KG1 (cell line): ENCODE measurements around the gene MXRA7.
"Not testable (repeated sequence)": the region's sequence is repeated elsewhere in the genome, so short reads cannot be mapped to it uniquely, and the experiment has no call there.

ENCODE experiments used
- DNase-seq: peaks from one replicate; lab custom pipeline; 2025; lab: John Stamatoyannopoulos, UW

MXRA7 gene, protein sequence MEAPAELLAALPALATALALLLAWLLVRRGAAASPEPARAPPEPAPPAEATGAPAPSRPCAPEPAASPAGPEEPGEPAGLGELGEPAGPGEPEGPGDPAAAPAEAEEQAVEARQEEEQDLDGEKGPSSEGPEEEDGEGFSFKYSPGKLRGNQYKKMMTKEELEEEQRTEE

DNA sequence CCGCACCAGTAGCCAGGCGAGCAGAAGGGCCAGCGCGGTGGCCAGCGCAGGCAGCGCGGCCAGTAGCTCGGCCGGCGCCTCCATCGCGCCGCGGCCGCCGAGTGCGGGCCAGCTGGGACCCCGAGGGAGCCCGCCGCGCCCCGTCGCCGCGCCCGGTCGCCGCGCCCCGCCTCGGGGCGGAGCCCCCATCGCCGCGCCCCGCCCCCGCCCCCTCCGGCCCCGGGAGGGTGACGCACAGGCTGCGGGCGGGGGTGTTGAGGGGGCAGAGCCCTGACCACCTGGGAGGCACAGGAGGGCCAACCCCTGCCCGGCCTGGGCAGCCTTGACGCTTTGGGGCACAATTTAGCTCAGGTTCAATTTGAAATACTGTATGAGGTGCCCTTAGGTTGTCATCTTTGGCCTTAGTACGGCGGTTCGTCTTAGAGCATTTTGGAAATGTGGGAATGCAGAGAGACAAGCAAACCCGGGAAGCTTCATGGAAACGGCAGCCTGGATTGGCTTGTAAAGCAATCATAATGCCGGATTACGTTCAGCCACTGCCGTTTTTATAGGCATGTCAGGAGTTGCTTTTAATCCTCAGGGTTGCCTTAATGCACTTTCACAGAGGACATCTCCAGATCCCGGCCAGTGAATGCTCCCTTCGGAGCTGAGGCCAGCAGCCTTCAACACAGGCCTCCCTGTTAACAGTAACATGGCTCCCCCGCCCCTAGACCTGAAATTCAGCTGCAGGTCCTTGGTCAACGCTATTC, at the start of gene MXRA7:
Gene MXRA7, minus strand, starts transcription at position 103 of the 749 bp plus-strand sequence. Its CDS starts 19 bp downstream, at position 84.
- no peak for DNase-seq

DNA sequence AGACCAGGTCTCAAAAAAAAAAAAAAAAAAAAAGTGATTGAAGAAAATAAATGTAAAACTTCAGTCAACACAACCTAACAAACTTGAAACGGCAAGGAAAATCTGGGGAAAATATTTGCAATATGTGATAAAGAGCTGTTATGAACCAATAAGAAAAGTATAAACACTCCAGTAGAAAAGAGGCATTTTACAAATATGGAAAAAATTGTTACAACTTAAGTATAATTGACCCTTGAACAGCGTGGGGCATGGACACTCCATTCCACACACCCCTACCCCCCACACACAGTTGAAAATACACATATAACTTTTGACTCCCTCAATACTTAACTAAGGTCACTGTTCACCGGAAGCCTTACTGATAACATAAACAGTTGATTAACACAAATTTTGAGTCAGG, 47.8 kb upstream of the MXRA7 start:
- DNase-seq = no peak

DNA sequence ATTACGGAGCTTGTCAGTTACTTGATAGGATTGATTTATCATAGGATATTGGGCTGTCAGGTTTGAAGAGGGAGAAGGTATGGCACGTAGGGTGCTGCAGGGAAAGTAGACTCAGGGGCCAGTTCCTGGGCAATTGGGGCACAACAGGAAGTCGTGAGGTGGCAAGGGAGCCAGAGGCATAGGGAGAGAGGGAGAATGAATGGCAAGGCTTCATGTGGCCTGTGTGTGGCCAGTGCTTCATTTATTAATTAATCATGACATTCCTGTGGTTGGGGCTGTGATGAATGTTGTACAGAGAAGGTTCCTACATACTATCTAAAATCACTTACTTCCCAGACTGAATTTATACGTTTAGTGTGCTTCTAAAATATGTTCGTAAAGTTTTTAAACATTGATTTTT, 46.5 kb upstream of the MXRA7 start:
- DNase-seq = no peak

DNA sequence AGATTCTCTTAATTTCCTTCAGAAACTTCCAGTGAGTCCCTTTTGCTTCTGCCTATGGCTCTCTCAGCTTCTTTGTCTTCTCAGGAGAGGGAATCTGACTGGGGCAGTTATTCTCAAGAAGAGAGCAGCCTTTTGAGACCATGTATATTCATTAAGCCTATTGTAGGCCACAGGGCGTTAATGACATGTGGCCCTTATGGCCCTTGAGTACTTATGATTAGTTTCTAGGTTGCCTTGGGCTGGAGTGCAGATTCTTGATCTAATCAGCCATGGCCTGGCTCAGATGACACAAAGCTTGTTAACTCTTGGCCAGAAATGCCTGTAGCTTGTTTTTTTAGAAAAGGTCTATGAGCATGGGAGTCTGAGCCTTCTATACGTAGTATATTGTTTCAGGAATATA, 44.5 kb upstream of the MXRA7 start:
- DNase-seq = no peak

DNA sequence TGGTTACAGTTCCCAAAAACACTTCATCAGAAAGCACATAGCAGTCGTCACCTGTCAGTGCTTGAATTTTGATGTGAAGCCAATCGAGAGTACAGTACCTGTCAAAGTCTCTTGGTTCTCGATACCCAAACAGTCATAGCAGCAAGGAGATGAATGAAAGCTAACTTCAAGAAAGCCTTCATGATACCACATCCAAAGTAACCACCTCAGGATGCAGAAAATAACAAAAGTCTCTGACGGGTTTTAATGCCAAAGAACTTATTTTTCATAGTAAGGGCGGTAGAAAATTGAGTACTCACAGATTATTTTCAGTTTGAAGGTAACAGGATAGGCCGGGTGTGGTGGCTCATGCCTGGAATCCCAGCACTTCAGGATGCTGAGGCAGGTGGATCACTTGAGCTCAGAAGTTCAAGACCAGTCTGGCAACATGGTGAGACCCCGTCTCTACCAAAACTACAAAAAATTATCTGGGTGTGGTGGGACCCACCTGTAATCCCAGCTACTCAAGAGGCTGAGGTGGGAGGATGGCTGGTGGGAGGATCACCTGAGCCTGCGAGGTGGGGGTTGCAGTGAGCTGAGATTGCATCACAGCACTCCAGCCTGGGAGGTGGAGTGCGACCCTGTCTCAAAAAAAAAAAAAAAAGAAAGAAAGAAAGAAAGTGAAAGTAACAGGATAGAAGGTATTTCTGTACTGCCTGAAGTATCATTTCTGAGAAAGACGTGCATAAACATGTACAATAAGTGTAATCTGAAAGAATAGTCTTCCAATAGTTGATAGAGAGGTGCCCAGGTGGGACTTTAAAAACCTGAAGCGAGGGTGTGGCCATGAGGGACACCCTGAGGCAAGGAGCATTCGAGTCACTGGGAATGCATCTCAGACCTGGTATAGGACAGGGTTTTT, 42.5 kb upstream of the MXRA7 start:
- no peak for DNase-seq

DNA sequence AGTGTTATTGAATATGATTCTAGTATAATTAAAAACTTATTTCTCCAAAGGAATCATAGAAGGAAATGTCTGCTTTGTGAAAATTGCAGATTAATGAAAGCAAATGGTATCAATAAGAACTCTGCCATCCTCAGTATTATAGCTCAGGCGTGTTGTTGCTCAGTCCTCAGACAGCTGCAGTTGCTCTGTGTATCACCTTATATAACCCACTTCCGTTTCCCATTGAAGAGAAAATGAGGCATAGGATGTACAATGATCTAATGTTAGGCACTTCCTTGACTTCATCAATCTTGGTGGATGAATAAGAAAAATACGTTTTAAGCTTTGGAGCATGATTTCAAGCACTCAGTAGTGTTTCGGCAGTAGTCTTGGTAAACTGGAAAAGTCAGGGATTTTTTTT, 41.2 kb upstream of the MXRA7 start:
- no peak for DNase-seq

DNA sequence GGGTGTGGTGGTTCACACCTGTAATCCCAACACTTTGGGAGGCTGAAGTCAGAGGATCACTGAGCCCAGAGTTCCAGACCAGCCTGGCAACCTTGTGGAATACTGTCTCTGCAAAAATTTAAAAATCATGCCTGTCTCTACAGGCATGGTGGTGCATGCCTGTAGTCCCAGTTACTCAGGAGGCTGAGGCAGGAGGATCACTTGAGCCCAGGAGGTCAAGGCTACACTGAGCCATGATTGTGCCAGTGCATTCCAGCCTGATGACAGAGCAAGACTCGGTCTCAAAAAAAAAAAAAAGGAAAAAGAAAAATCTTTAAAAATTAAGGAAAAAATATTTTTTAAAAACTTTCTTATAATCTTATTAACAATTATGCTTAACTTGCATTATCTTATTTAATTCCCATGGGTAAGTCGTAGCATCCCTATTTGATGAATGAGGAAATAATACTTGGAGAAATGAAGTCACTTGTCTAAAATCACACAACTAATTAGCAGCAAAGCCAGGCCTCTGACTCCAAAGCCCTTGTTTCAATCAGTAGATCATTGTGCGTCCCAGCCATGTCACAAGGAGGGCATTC, 40.7 kb upstream of the MXRA7 start:
- DNase-seq = no peak

DNA sequence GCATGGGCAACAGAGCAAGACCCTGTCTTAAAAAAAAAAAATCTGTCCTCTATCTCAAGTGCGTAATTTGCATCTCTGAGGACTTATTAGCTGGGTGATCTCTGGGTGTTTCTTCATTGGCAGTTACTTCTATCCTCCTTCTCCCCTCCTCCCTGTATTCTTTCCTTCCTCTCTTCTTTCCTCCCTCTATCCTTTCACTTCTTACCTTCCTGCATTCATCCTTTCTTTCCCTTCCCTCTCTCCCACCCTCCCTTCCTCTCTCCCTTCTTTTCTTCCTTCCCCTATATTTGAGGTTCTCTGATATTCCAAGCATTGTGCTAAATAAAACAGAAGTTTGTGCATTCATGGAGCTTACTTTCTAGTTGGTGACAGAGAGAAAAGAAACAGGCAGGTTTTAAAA, 37.9 kb upstream of the MXRA7 start:
- DNase-seq = no peak

DNA sequence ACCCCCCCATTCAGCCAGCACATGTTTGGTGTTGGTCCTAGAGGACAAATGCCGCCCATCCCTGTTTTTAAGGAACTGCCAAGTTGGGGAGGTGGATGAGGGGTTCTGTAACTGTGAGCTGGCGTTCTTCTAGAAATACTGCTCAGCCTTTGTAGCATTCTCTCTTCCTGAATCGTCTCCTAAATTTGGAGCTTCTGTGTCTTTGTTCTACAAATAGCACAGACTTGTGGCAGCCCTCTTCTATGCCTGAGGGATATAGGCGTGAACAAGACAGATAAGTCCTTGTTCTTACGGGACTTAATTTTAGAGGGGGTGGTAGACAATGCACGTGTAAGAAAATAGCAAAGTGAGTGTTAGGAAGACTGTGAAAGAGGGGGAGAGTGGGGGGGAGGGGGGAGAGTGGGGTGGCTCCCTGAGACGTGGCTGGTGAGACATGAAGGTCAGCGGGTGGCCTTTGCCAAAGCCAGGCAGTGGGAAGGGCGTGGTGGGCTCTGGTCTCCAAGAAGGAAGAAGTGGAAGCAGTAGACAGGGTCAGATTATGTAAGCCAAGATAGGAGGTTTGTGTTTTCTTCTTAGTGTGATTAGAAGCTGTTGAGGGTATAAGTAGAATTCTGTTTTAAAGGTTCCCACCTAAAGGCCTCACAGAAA, 37.1 kb upstream of the MXRA7 start:
- DNase-seq = no peak

DNA sequence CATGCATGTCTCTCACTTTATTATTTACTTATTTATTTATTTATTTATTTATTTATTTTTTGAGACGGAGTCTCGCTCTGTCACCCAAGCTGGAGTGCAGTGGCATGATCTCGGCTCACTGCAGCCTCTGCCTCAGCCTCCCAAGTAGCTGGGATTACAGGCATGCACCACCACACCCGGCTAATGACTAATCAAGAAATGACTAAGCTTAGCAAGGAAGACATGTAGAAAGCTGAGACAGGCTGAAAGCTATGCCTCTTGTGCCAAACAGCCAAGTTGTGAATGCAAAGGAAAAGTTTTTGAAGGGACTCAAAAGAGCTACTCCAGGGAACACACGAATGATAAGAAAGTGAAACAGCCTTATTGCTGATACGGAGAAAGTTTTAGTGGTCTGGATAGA, 35.0 kb upstream of the MXRA7 start:
- DNase-seq = not testable (repeated sequence)

DNA sequence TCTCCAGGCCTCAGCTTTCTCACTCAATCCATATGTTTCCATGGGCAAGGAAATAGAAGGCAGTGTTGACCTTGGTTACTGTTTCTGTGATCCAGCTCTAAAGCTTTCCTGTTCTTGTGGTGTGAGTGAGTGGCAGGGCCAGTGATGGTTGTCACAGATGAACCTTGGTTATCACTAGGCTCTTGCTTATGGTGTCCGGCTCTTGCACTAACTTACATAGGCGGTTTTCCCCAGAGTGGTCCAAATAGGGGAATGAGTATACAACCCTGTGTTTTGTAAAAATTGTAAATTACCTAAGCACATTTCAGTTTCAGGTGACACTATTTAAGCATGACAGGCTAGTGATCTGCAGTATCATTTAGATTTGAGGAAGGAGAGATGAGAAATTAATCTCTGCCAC, 34.0 kb upstream of the MXRA7 start:
- DNase-seq = no peak

DNA sequence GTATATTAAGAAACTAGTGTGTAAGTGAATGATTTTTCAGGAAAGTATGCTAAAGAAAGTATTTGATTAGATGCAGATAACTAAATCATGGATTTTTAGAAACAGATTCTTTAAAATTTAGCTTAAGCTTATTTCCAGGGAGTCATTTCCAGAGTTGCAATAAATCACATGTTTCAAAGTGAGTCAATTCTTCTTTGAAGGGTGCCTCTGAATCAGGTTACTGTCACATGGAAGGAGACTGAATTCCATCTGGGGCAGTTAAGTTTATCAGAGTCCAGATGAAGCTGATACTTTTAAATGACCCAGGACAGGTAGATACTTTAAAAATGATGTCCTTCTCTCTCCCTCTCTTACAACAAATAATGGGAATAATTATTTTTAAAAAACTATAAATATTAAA, 32.2 kb upstream of the MXRA7 start:
- no peak for DNase-seq

DNA sequence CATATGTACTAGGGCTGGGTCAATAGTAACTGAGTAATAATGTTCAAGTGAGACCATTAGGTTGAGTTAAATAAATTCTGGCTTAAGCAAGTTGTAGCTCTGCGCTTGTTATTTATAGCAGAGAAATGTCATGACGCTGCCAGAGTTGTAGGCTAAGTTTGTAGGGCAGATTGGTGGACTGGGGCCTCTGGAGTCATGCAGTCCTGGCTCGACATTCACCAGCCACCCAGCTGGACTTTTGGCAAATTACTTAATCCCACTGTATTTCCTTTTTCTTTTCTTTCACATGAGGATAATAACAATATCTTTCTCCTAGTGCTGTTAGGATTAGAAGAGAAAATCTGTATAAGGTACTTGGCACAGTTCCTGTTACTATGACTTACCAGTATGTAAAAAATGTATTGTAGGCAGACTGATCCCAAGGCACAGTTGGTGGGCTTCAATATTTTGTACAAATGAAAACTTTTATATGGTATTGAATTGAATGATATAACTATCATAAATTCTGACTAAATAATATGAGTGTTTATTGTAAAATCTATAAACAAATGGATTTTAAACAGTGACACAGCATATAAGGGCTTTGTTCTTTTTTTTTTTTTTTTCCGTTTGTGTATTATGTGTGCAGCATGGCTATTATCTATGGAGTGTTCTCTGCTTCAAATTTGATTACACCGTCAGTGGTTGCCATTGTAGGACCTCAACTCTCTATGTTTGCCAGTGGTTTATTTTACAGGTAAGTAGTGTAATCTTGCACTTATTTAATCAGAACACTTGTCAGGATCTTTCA, 29.8 kb upstream of the MXRA7 start:
- DNase-seq = no peak

DNA sequence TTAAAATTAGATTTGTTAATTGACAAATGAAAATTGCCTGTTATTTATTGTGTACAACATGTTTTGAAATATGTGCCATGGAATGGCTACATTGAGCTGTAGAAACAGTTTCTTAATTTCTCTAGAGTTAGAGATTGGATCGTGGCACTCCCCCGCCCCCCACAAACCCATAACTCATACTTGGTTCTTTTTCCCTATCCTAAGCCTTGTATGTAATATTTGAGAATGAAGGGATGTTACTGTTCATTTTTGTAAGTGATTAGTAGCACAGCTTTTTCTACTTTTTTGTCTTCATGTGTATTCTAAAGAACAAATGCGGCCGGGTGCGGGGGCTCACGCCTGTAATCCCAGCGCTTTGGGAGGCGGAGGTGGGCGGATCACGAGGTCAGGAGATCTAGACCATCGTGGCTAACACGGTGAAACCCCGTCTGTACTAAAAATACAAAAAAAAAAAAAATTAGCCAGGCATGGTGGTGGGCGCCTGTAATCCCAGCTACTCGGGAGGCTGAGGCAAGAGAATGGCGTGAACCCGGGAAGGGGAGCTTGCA, 28.9 kb upstream of the MXRA7 start:
- DNase-seq = not testable (repeated sequence)

DNA sequence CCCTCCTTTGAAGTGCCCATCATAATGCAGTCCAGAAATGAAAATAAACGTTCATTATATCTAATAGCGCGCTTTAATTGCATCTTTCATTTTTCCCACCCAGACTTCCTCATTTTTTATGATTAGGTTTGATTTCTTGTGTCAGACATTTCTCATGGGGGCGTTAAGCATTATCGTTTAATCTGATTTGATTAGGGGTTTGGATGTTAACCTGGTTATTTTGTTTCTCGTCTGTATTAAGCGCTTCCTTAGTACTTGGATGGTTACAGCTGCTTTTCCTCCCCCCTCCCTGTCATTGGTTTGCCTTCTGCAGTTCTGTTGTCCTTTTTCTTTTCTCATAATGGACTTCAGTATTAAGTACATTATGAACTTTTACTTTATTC, 27.7 kb upstream of the MXRA7 start:
- DNase-seq = no peak

DNA sequence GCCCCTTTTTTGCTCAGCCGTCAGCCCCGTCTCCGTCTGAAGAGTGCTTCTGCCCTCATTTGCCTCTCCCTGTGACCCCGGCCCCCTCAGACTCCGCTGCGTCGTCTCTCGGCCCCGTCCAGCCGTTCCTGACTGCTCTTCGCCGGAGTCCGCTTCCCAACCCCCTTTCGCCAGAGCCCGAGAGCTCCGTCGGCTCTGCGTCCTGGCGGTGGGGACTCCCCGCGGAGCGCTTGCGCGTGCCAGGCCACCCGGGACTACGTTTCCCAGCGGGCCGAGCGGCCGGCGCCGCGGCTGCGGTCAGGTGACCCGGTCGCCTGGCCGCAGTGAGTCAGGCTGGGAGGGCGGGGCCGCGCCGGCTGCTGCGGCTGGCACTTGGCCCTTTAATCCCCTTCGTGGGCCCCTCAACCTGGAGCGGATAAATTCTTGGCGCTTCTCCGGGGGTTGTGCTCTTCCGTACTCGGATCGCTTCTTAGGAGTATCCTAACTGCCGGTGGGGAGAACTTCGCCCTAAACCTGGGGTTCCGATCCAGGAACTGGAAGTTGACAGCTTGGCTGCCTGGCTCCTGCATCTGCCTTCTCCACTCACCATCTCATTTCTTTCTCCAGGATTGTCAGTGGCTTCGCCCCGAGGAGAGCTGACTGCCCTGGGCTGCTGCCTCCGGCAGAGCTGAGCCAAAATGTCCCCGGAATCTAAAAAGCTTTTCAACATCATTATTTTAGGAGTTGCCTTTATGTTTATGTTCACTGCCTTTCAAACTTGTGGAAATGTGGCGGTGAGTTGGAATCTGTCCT, 27.1 kb upstream of the MXRA7 start, which contains the start of gene MFSD11:
Gene MFSD11, plus strand, starts transcription at position 444 of the 792 bp plus-strand sequence. Its CDS starts 234 bp downstream, at position 678.
- peak; percentile 89 for DNase-seq

DNA sequence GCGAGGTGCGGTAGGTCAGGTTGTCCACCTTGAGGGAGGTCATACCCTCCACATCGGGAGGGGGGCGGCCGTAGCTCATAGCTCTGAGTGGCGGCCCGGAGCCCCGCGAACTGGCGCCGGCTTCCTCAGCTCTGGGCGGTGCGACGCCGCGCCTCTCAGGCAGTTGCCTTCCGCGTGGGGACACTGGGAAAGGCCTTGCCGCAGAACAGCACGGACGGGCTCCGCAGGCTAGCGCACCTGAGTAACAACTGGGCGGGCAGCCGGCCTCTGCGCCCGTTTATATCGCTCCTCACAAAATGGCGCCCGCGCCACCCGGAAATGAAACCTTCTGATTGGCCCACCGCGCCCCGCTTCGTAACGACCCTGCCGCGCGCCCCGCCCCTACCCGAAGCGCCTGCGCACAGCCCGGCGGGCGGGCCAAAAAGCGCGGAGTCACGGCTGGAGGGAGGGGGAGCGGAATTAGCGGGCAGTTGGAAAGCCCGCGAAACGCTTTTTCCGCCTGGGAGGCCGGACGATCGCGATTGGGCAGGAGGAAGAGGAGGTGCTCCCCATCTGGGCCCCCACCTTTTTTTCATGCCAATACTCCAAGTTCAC, 26.4 kb upstream of the MXRA7 start, which contains the start of gene SRSF2:
Gene SRSF2, minus strand, starts transcription at position 250 of the 594 bp plus-strand sequence. Its CDS starts 171 bp downstream, at position 79.
- peak; percentile 89 for DNase-seq

DNA sequence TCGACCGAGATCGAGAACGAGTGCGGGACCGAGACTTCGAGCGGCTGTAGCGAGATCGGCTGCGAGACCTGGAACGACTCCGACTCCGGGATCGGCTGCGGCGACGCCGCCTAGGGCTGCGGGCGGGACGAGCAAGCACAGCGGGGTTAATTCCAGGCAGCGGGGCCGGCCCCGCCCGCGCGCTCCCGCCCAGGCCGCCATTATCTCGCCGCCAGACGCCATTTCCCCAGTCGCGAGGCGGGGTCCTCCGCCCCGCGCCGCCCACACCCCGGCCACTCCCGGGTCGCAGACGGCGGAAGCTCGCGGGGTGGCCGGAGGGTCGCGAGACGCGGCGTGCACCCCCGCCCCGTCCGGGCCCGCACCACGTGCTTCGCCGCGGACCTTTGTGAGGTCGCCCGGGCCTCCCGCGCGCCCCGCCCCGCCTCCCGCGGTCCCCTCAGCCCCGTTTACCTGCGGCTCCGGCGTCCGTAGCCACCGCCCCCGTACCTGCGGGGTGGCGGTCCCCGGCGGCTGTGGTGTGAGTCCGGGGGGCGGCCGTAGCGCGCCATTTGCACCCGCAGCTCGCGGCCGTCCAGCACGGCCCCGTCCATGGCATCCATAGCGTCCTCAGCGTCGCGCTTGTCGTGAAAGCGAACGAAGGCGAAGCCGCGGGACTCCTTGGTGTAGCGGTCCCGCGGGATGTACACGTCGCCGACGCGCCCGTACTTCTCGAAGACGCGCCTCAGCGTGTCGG, 25.8 kb upstream of the MXRA7 start:
- no peak for DNase-seq
